ENCODE measurements around the gene FAM149B1.

Gene FAM149B1

GRCh38 chr10:73215749-73216148, 47.8 kb downstream of the FAM149B1 start:
- TF ChIP-seq EZH2phosphoT487 (conservative IDR thresholded peaks at IDR 0.05; ENCODE audit: low read length) (no peak), CTCF (IDR thresholded peaks at IDR 0.05; ENCODE audit: insufficient read depth, low read length, poor library complexity, severe bottlenecking) (no peak)
- H3K27me3 ChIP-seq (ENCODE audit: low read length) = no peaks in the 10 kb centered on the region
- H4K20me1 ChIP-seq (ENCODE audit: low read depth, low read length) = no peaks in the 10 kb centered on the region
- peaks cover 5% of the 10 kb centered on the region; the same call in 1 of the 2 replicates for H3K36me3 ChIP-seq (ENCODE audit: low read length)
- no peaks in the 10 kb centered on the region for H3K79me2 ChIP-seq (ENCODE audit: insufficient read depth, low read length)
- H3F3A ChIP-seq (ENCODE audit: insufficient read depth) = no peaks in the 10 kb centered on the region
- no peaks in the 10 kb centered on the region for H3K9me2 ChIP-seq (replicated peaks; ENCODE audit: insufficient read depth, low read length)
- no peak overlapping the region for H2AFZ ChIP-seq (ENCODE audit: low read depth, low read length, severe bottlenecking)
- H3K4me2 ChIP-seq (ENCODE audit: low read depth, low read length, poor library complexity, severe bottlenecking) = no peak overlapping the region
- no peaks in the 10 kb centered on the region for H3K9me3 ChIP-seq (ENCODE audit: insufficient read depth, low read length)
- H3K9ac ChIP-seq (ENCODE audit: low read length) = no peak overlapping the region
- no peak overlapping the region for H3K4me3 ChIP-seq (ENCODE audit: insufficient read depth, low read length, poor library complexity, severe bottlenecking)
- H3K27ac ChIP-seq (ENCODE audit: low read depth, low read length) = no peak overlapping the region

GRCh38 chr10:73217628-73218027, 49.7 kb downstream of the FAM149B1 start:
- no peaks in the 10 kb centered on the region for H3K9me3 ChIP-seq (ENCODE audit: insufficient read depth, low read length)
- no peak overlapping the region for H3K4me3 ChIP-seq (ENCODE audit: insufficient read depth, low read length, poor library complexity, severe bottlenecking)
- peaks cover 5% of the 10 kb centered on the region; the same call in 1 of the 2 replicates for H3K36me3 ChIP-seq (ENCODE audit: low read length)
- H3K27me3 ChIP-seq (ENCODE audit: low read length) = no peaks in the 10 kb centered on the region
- no peak overlapping the region for H3K9ac ChIP-seq (ENCODE audit: low read length)
- TF ChIP-seq CTCF (IDR thresholded peaks at IDR 0.05; ENCODE audit: insufficient read depth, low read length, poor library complexity, severe bottlenecking) (no peak), EZH2phosphoT487 (conservative IDR thresholded peaks at IDR 0.05; ENCODE audit: low read length) (no peak)
- H3K4me2 ChIP-seq (ENCODE audit: low read depth, low read length, poor library complexity, severe bottlenecking) = no peak overlapping the region
- H3F3A ChIP-seq (ENCODE audit: insufficient read depth) = no peaks in the 10 kb centered on the region
- no peaks in the 10 kb centered on the region for H4K20me1 ChIP-seq (ENCODE audit: low read depth, low read length)
- H3K79me2 ChIP-seq (ENCODE audit: insufficient read depth, low read length) = no peaks in the 10 kb centered on the region
- H3K27ac ChIP-seq (ENCODE audit: low read depth, low read length) = no peak overlapping the region
- H2AFZ ChIP-seq (ENCODE audit: low read depth, low read length, severe bottlenecking) = no peak overlapping the region
- H3K9me2 ChIP-seq (replicated peaks; ENCODE audit: insufficient read depth, low read length) = no peaks in the 10 kb centered on the region

- no peak overlapping the region for H3K4me3 ChIP-seq (ENCODE audit: insufficient read depth, low read length, poor library complexity, severe bottlenecking)
- H3K79me2 ChIP-seq (ENCODE audit: insufficient read depth, low read length) = no peaks in the 10 kb centered on the region
- no peak overlapping the region for H3K27ac ChIP-seq (ENCODE audit: low read depth, low read length)
- peak; percentile 53 for TF ChIP-seq CTCF (IDR thresholded peaks at IDR 0.05; ENCODE audit: insufficient read depth, low read length, poor library complexity, severe bottlenecking)
- no peak for TF ChIP-seq EZH2phosphoT487 (conservative IDR thresholded peaks at IDR 0.05; ENCODE audit: low read length)
- peak overlapping the region; percentile 65 for H2AFZ ChIP-seq (ENCODE audit: low read depth, low read length, severe bottlenecking)
- no peaks in the 10 kb centered on the region for H3K27me3 ChIP-seq (ENCODE audit: low read length)
- H4K20me1 ChIP-seq (ENCODE audit: low read depth, low read length) = no peaks in the 10 kb centered on the region
- H3K9me2 ChIP-seq (replicated peaks; ENCODE audit: insufficient read depth, low read length) = no peaks in the 10 kb centered on the region
- H3K36me3 ChIP-seq (ENCODE audit: low read length) = peaks cover 5% of the 10 kb centered on the region; the same call in 1 of the 2 replicates
- no peak overlapping the region for H3K4me2 ChIP-seq (ENCODE audit: low read depth, low read length, poor library complexity, severe bottlenecking)
- no peaks in the 10 kb centered on the region for H3F3A ChIP-seq (ENCODE audit: insufficient read depth)
- H3K9me3 ChIP-seq (ENCODE audit: insufficient read depth, low read length) = no peaks in the 10 kb centered on the region
- no peak overlapping the region for H3K9ac ChIP-seq (ENCODE audit: low read length)
These were observed 50.7 kb downstream of the FAM149B1 start for GRCh38 chr10:73218431-73219191.
